ENCODE results near the gene ZNF750. TPM values are rescaled to one million over a fixed set of nuclear protein-coding genes. Genes with fewer than 3 reads are reported as not detected.

Gene ZNF750
- total RNA-seq, 2 experiments from 2014 or later = not detected

- no peaks in the 10 kb centered on the region for H3K4me1 ChIP-seq (ENCODE audit: insufficient read depth, low read length)
- no peak overlapping the region for H3K27ac ChIP-seq (ENCODE audit: low read depth in 1 of 2, low read length in 2 of 2)
- ATAC-seq (ENCODE audit: poor library complexity) (no peak), DNase-seq (no peak)
- peaks cover 17% of the 10 kb centered on the region for H3K36me3 ChIP-seq (ENCODE audit: insufficient read depth, low read length)
- no peaks in the 10 kb centered on the region for H3K27me3 ChIP-seq (ENCODE audit: control insufficient read depth in 1 of 2, insufficient read depth in 2 of 2, low read length in 2 of 2)
- H3K4me3 Mint-ChIP-seq = no peak overlapping the region
- ChIA-PET CTCF (no interaction called here), POLR2A (no interaction called here)
- no peak for TF ChIP-seq CTCF (IDR thresholded peaks at IDR 0.05)
- H3K9me3 Mint-ChIP-seq = no peaks in the 10 kb centered on the region
- H3K27ac Mint-ChIP-seq = no peak overlapping the region
- no peaks in the 10 kb centered on the region for H3K9me3 ChIP-seq (ENCODE audit: control insufficient read depth in 1 of 2, insufficient read depth in 1 of 2, low read length in 2 of 2)
- H3K4me3 ChIP-seq (ENCODE audit: low read length) = no peak overlapping the region
- no peaks in the 10 kb centered on the region for H3K4me1 Mint-ChIP-seq (ENCODE audit: low read depth)
- H3K27me3 Mint-ChIP-seq = no peaks in the 10 kb centered on the region
- intact Hi-C loops (cut with DNase I, micrococcal nuclease) = no loop called here
- H3K36me3 Mint-ChIP-seq (ENCODE audit: low read depth) = peaks cover 45% of the 10 kb centered on the region
Observed at GRCh38 chr17:82797061-82797460, 42.8 kb downstream of the ZNF750 start.

GRCh38 chr17:82795615-82796014 is 44.2 kb downstream of the ZNF750 start:
- Histone ChIP-seq H3K9me3 (ENCODE audit: control insufficient read depth in 1 of 2, insufficient read depth in 1 of 2, low read length in 2 of 2) (no peaks in the 10 kb centered on the region), H3K27me3 (ENCODE audit: control insufficient read depth in 1 of 2, insufficient read depth in 2 of 2, low read length in 2 of 2) (no peaks in the 10 kb centered on the region), H3K4me1 (ENCODE audit: insufficient read depth, low read length) (no peaks in the 10 kb centered on the region), H3K4me3 (ENCODE audit: low read length) (no peak overlapping the region), H3K36me3 (ENCODE audit: insufficient read depth, low read length) (peaks cover 11% of the 10 kb centered on the region), H3K27ac (ENCODE audit: low read depth in 1 of 2, low read length in 2 of 2) (no peak overlapping the region)
- Mint-ChIP-seq H3K36me3 (ENCODE audit: low read depth) (peaks cover 37% of the 10 kb centered on the region), H3K27ac (no peak overlapping the region), H3K9me3 (no peaks in the 10 kb centered on the region), H3K4me1 (ENCODE audit: low read depth) (no peaks in the 10 kb centered on the region), H3K27me3 (no peaks in the 10 kb centered on the region), H3K4me3 (no peak overlapping the region)
- ChIA-PET POLR2A (no interaction called here), CTCF (no interaction called here)
- DNase-seq = no peak
- no peak for TF ChIP-seq CTCF (IDR thresholded peaks at IDR 0.05)
- no peak for ATAC-seq (ENCODE audit: poor library complexity)
- intact Hi-C loops (cut with DNase I, micrococcal nuclease) = no loop called here

GRCh38 chr17:82794781-82795482 is 44.9 kb downstream of the ZNF750 start:
- Histone ChIP-seq H3K27ac (ENCODE audit: low read depth in 1 of 2, low read length in 2 of 2) (no peak overlapping the region), H3K27me3 (ENCODE audit: control insufficient read depth in 1 of 2, insufficient read depth in 2 of 2, low read length in 2 of 2) (no peaks in the 10 kb centered on the region), H3K4me1 (ENCODE audit: insufficient read depth, low read length) (no peaks in the 10 kb centered on the region), H3K36me3 (ENCODE audit: insufficient read depth, low read length) (peaks cover 7% of the 10 kb centered on the region), H3K9me3 (ENCODE audit: control insufficient read depth in 1 of 2, insufficient read depth in 1 of 2, low read length in 2 of 2) (no peaks in the 10 kb centered on the region), H3K4me3 (ENCODE audit: low read length) (no peak overlapping the region)
- POLR2A ChIA-PET = no interaction called here
- intact Hi-C loops (cut with DNase I, micrococcal nuclease) = no loop called here
- no peak for TF ChIP-seq CTCF (IDR thresholded peaks at IDR 0.05)
- no peak for ATAC-seq (ENCODE audit: poor library complexity)
- no peaks in the 10 kb centered on the region for H3K9me3 Mint-ChIP-seq
- H3K4me3 Mint-ChIP-seq = no peak overlapping the region
- H3K36me3 Mint-ChIP-seq (ENCODE audit: low read depth) = peaks cover 35% of the 10 kb centered on the region
- DNase-seq = no peak
- CTCF ChIA-PET = no interaction called here
- H3K27me3 Mint-ChIP-seq = no peaks in the 10 kb centered on the region
- no peak overlapping the region for H3K27ac Mint-ChIP-seq
- H3K4me1 Mint-ChIP-seq (ENCODE audit: low read depth) = no peaks in the 10 kb centered on the region

All from CD4-positive, alpha-beta T cell (primary cell).